ENCODE measurements around the gene GLI3. TPM values are rescaled to one million over a fixed set of nuclear protein-coding genes. Genes with fewer than 3 reads are reported as not detected.

The GLI3 gene
- total RNA-seq, 1 donor from 2014 or later: 57.0 TPM

GRCh38 chr7:41918597-41918996 is 318.4 kb downstream of the GLI3 start:
- no peaks in the 10 kb centered on the region for H3K27me3 Mint-ChIP-seq (ENCODE audit: unreplicated experiment)
- no peak for TF ChIP-seq CTCF (IDR thresholded peaks at IDR 0.05)
- no peak overlapping the region for H3K4me3 Mint-ChIP-seq (ENCODE audit: unreplicated experiment)
- H3K27ac Mint-ChIP-seq (ENCODE audit: unreplicated experiment): peak overlapping the region; percentile 27
- no peaks in the 10 kb centered on the region for H3K36me3 Mint-ChIP-seq (ENCODE audit: unreplicated experiment)
- H3K9me3 Mint-ChIP-seq (ENCODE audit: unreplicated experiment): peaks cover 3% of the 10 kb centered on the region
- H3K4me1 Mint-ChIP-seq (ENCODE audit: unreplicated experiment): peaks cover 71% of the 10 kb centered on the region
- DNase-seq (ENCODE audit: extremely low spot score, unreplicated experiment): no peak

GRCh38 chr7:41916450-41916927 is 320.5 kb downstream of the GLI3 start:
- DNase-seq (ENCODE audit: extremely low spot score, unreplicated experiment): no peak
- no peak overlapping the region for H3K4me3 Mint-ChIP-seq (ENCODE audit: unreplicated experiment)
- H3K9me3 Mint-ChIP-seq (ENCODE audit: unreplicated experiment): peaks cover 10% of the 10 kb centered on the region
- H3K27ac Mint-ChIP-seq (ENCODE audit: unreplicated experiment): peak overlapping the region; percentile 97
- no peaks in the 10 kb centered on the region for H3K36me3 Mint-ChIP-seq (ENCODE audit: unreplicated experiment)
- TF ChIP-seq CTCF (IDR thresholded peaks at IDR 0.05): no peak
- H3K4me1 Mint-ChIP-seq (ENCODE audit: unreplicated experiment): peaks cover 76% of the 10 kb centered on the region
- no peaks in the 10 kb centered on the region for H3K27me3 Mint-ChIP-seq (ENCODE audit: unreplicated experiment)

- H3K9me3 Mint-ChIP-seq (ENCODE audit: unreplicated experiment): peaks cover 10% of the 10 kb centered on the region
- no peak for DNase-seq (ENCODE audit: extremely low spot score, unreplicated experiment)
- no peaks in the 10 kb centered on the region for H3K36me3 Mint-ChIP-seq (ENCODE audit: unreplicated experiment)
- H3K27me3 Mint-ChIP-seq (ENCODE audit: unreplicated experiment): no peaks in the 10 kb centered on the region
- H3K4me1 Mint-ChIP-seq (ENCODE audit: unreplicated experiment): peaks cover 75% of the 10 kb centered on the region
- no peak for TF ChIP-seq CTCF (IDR thresholded peaks at IDR 0.05)
- no peak overlapping the region for H3K4me3 Mint-ChIP-seq (ENCODE audit: unreplicated experiment)
- peak overlapping the region; percentile 97 for H3K27ac Mint-ChIP-seq (ENCODE audit: unreplicated experiment)
These were observed 321.1 kb downstream of the GLI3 start for GRCh38 chr7:41915871-41916270.

- Mint-ChIP-seq H3K9me3 (ENCODE audit: unreplicated experiment) (peaks cover 13% of the 10 kb centered on the region), H3K27me3 (ENCODE audit: unreplicated experiment) (no peaks in the 10 kb centered on the region), H3K4me1 (ENCODE audit: unreplicated experiment) (peaks cover 59% of the 10 kb centered on the region), H3K36me3 (ENCODE audit: unreplicated experiment) (no peaks in the 10 kb centered on the region), H3K4me3 (ENCODE audit: unreplicated experiment) (no peak overlapping the region), H3K27ac (ENCODE audit: unreplicated experiment) (peak overlapping the region; percentile 67)
- DNase-seq (ENCODE audit: extremely low spot score, unreplicated experiment): no peak
- TF ChIP-seq CTCF (IDR thresholded peaks at IDR 0.05): no peak
These were observed 324.0 kb downstream of the GLI3 start for GRCh38 chr7:41912851-41913567.

- H3K27me3 Mint-ChIP-seq (ENCODE audit: unreplicated experiment): no peaks in the 10 kb centered on the region
- H3K36me3 Mint-ChIP-seq (ENCODE audit: unreplicated experiment): no peaks in the 10 kb centered on the region
- DNase-seq (ENCODE audit: extremely low spot score, unreplicated experiment): no peak
- no peak for TF ChIP-seq CTCF (IDR thresholded peaks at IDR 0.05)
- peaks cover 15% of the 10 kb centered on the region for H3K9me3 Mint-ChIP-seq (ENCODE audit: unreplicated experiment)
- H3K27ac Mint-ChIP-seq (ENCODE audit: unreplicated experiment): peak overlapping the region; percentile 52
- peaks cover 56% of the 10 kb centered on the region for H3K4me1 Mint-ChIP-seq (ENCODE audit: unreplicated experiment)
- no peak overlapping the region for H3K4me3 Mint-ChIP-seq (ENCODE audit: unreplicated experiment)
These were observed 324.6 kb downstream of the GLI3 start for GRCh38 chr7:41912426-41912825.
